GM12872 (cell line): Measurements from ENCODE around the gene EGFR.

Experiments
- TF ChIP-seq, protein P1 (sequence below): IDR thresholded peaks from 3 replicates; pipeline ENCODE4 v1.5.1; 2011; ENCODE audit warnings: low read depth, mild to moderate bottlenecking, low read length, moderate library complexity; ENCODE audit not compliant: insufficient read depth

Gene EGFR

DNA sequence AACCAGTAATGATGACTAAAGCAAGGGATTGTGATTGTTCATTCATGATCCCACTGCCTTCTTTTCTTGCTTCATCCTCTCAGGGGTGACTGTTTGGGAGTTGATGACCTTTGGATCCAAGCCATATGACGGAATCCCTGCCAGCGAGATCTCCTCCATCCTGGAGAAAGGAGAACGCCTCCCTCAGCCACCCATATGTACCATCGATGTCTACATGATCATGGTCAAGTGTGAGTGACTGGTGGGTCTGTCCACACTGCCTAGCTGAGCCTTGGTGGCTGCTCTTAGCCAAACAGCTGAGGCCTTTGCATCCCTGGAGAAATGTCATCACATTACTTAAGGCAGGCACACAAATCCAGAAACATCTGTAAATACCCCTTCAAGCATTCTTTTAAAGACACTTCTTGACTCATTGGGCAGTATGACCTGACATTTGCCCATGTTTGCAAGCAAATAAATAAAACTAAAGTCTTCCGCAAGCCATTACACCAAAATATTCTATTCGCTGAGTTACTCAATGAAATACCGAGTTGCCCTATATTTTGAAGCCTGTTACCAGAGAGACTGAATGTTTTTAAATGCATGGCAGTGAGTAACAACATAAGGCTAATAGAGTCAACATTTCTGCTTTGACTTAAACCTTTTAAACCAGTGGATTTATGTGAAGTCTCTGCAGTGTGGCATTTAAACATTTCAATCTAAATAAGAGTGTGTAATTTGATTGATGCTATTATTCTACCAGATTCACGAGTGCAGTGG is 180.0 kb downstream of the EGFR start:
- TF ChIP-seq, protein P1, sequence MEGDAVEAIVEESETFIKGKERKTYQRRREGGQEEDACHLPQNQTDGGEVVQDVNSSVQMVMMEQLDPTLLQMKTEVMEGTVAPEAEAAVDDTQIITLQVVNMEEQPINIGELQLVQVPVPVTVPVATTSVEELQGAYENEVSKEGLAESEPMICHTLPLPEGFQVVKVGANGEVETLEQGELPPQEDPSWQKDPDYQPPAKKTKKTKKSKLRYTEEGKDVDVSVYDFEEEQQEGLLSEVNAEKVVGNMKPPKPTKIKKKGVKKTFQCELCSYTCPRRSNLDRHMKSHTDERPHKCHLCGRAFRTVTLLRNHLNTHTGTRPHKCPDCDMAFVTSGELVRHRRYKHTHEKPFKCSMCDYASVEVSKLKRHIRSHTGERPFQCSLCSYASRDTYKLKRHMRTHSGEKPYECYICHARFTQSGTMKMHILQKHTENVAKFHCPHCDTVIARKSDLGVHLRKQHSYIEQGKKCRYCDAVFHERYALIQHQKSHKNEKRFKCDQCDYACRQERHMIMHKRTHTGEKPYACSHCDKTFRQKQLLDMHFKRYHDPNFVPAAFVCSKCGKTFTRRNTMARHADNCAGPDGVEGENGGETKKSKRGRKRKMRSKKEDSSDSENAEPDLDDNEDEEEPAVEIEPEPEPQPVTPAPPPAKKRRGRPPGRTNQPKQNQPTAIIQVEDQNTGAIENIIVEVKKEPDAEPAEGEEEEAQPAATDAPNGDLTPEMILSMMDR: no peak

DNA sequence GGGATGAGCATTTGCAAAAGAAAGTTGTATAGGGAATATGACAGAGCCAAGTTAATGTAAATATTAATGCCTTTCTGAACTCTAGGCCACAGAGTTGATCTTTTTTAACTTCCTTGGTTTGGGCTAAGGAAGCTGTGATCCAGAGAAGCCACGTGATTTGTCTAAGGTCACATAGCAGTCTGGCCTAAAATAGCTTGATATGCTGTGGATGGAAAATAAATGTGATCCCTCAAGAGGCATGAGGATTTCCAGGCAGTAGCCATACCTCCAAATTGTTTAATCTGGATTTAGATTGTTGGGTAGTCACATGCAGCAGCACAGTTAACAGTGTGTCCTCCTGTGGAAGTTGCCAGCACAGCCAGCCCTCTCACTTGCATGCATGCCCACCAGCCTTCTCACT is 180.6 kb downstream of the EGFR start:
- TF ChIP-seq, protein P1: no peak

- TF ChIP-seq, protein P1: no peak
These were observed 181.6 kb downstream of the EGFR start for GRCh38 chr7:55200441-55200840.

GRCh38 chr7:55202150-55202913 is 183.5 kb downstream of the EGFR start:
- TF ChIP-seq, protein P1: no peak

DNA sequence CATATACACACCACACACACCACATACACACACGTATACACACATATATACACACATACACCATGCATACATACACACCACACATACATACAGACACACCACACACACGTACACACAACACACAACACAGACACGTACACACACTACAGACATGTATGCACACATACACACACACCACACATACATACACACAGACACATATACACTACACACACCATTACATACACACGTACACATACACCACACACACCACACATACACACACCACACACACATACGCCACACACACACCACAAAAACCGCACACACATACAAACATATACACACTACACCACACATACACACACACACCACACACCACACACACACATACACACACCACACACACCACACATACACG is 184.5 kb downstream of the EGFR start:
- TF ChIP-seq, protein P1: no peak

DNA sequence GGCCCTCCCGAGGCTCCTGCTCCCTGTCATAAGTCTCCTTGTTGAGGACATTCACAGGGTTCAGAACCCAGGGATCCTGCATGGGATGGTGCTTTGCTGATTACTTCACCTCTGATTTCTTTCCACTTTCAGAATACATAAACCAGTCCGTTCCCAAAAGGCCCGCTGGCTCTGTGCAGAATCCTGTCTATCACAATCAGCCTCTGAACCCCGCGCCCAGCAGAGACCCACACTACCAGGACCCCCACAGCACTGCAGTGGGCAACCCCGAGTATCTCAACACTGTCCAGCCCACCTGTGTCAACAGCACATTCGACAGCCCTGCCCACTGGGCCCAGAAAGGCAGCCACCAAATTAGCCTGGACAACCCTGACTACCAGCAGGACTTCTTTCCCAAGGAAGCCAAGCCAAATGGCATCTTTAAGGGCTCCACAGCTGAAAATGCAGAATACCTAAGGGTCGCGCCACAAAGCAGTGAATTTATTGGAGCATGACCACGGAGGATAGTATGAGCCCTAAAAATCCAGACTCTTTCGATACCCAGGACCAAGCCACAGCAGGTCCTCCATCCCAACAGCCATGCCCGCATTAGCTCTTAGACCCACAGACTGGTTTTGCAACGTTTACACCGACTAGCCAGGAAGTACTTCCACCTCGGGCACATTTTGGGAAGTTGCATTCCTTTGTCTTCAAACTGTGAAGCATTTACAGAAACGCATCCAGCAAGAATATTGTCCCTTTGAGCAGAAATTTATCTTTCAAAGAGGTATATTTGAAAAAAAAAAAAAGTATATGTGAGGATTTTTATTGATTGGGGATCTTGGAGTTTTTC is 186.5 kb downstream of the EGFR start:
- TF ChIP-seq, protein P1: no peak
